SU-DHL-6 (cell line): ENCODE results near the gene MED14.
"Not testable (repeated sequence)": the region's sequence is repeated elsewhere in the genome, so short reads cannot be mapped to it uniquely, and the experiment has no call there.

Experiments
- H2AFZ ChIP-seq: fragments of 200-600 bp; sonication (generic); 2 replicates; pipeline ENCODE4 v1.6.1; 2014; ENCODE audit warnings: low read depth, mild to moderate bottlenecking, moderate library complexity, mixed read lengths, antibody characterized with exemption, low read length; ENCODE audit not compliant: severe bottlenecking
- H3F3A ChIP-seq: fragments of 200-600 bp; shearing (Covaris generic); 2 replicates; pipeline ENCODE4 v1.6.0; 2016; ENCODE audit warnings: antibody characterized with exemption, mild to moderate bottlenecking; ENCODE audit not compliant: insufficient read depth
- H3K27ac ChIP-seq: fragments of 200-600 bp; sonication (generic); 2 replicates; pipeline ENCODE4 v1.5.1; 2016; ENCODE audit warnings: low read depth, mild to moderate bottlenecking, low read length, moderate library complexity, mixed read lengths
- H3K27me3 ChIP-seq: fragments of 200-600 bp; sonication (generic), shearing (Covaris generic); 2 replicates; pipeline ENCODE4 v1.6.0; 2014; ENCODE audit warnings: mild to moderate bottlenecking, low read length
- H3K36me3 ChIP-seq: fragments of 200-600 bp; sonication (generic); 2 replicates; pipeline ENCODE4 v1.6.1; 2014; ENCODE audit warnings: mild to moderate bottlenecking, low read length, mixed read lengths
- H3K4me2 ChIP-seq: fragments of 300-600, 200-600 bp; shearing (Covaris generic), sonication (generic); 2 replicates; pipeline ENCODE4 v1.6.0; 2014; ENCODE audit warnings: low read length, low read depth, mild to moderate bottlenecking; ENCODE audit not compliant: poor library complexity, severe bottlenecking
- H3K4me3 ChIP-seq: fragments of 200-600 bp; sonication (generic); 2 replicates; pipeline ENCODE4 v1.5.1; 2014; ENCODE audit warnings: antibody characterized with exemption, low read length, mild to moderate bottlenecking, mixed read lengths; ENCODE audit not compliant: insufficient read depth, poor library complexity, severe bottlenecking
- H3K79me2 ChIP-seq: fragments of 200-600 bp; sonication (generic); 2 replicates; pipeline ENCODE4 v1.6.1; 2014; ENCODE audit warnings: mild to moderate bottlenecking, low read length, moderate library complexity; ENCODE audit not compliant: insufficient read depth
- H3K9ac ChIP-seq: fragments of 200-600 bp; sonication (generic); 2 replicates; pipeline ENCODE4 v1.7.0; 2014; ENCODE audit warnings: mild to moderate bottlenecking, low read length
- H3K9me2 ChIP-seq: fragments of 200-600 bp; sonication (generic); replicated peaks from 2 replicates; pipeline ENCODE4 v1.6.1; 2014; ENCODE audit warnings: low read length; ENCODE audit not compliant: insufficient read depth
- H3K9me3 ChIP-seq: fragments of 200-600 bp; sonication (generic); 2 replicates; pipeline ENCODE4 v1.6.1; 2014; ENCODE audit warnings: low read length, mixed read lengths; ENCODE audit not compliant: insufficient read depth
- H4K20me1 ChIP-seq: fragments of 200-600 bp; sonication (generic); 2 replicates; pipeline ENCODE4 v1.6.1; 2014; ENCODE audit warnings: low read depth, mild to moderate bottlenecking, antibody characterized with exemption, low read length, moderate library complexity, mixed read lengths
- CTCF ChIP-seq: fragments of 200-600 bp; sonication (generic); IDR thresholded peaks from one replicate; pipeline ENCODE4 v1.5.1; 2017; ENCODE audit warnings: antibody characterized with exemption, mild to moderate bottlenecking, low read length, moderate library complexity; ENCODE audit not compliant: insufficient read depth, poor library complexity, severe bottlenecking
- EZH2phosphoT487 ChIP-seq: fragments of 200-600 bp; sonication (generic), shearing (Covaris generic); conservative IDR thresholded peaks from 2 replicates; pipeline ENCODE4 v1.6.1; 2018; ENCODE audit warnings: mild to moderate bottlenecking, antibody characterized with exemption, low read length, moderate library complexity, mixed read lengths

The MED14 gene

DNA sequence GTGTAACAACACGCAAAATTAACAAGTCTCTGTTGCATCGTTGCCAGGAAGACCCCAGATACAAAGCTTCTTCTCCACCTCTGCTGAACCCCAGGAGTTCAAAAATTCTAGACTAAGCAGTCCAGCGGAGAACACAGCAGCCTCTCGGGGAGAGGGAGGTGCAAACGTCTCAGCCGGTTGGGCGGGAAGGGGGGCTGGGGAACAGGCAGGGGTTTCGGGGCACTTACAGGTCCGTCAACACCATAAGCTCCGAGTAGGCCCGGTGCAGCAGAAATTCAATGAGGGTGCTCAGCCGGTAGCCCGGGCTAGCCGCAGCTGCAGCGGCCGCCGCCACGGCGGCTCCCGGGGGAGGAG is 394 bp downstream of the MED14 start:
- no peak for TF ChIP-seq EZH2phosphoT487
- TF ChIP-seq CTCF: no peak
- peaks cover 8% of the 10 kb centered on the region; the same call in 1 of the 2 replicates for H3F3A ChIP-seq
- peak overlapping the region; percentile 77 for H2AFZ ChIP-seq
- no peaks in the 10 kb centered on the region for H4K20me1 ChIP-seq
- H3K4me3 ChIP-seq: peak overlapping the region; percentile 71
- H3K79me2 ChIP-seq: peaks cover 52% of the 10 kb centered on the region
- H3K27ac ChIP-seq: peak overlapping the region; percentile 85
- H3K9ac ChIP-seq: peak overlapping the region; percentile 80
- no peaks in the 10 kb centered on the region for H3K9me3 ChIP-seq
- peak overlapping the region; percentile 95 for H3K4me2 ChIP-seq
- H3K9me2 ChIP-seq: no peaks in the 10 kb centered on the region
- no peaks in the 10 kb centered on the region for H3K27me3 ChIP-seq
- H3K36me3 ChIP-seq: no peaks in the 10 kb centered on the region

DNA sequence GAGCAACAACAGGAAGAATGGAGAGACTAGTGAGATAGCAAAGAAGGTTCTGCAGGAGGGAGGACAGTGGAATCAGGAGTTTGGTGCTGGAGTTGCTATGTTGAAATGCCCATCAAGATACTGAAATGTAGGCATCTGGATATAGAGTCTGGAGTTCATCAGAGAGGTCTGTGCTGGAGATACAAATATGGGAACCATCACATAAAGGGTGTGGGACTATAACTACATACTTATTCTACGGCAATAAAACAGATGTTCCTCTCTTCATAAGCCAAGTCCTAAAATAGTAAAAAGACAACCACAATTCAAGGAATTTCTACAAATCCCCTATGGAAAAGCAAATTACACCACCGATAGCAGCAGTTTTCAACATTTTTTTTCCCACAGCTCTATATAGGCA is 1.6 kb downstream of the MED14 start:
- Histone ChIP-seq H3K4me2 (peak overlapping the region; percentile 95), H3K27ac (no peak overlapping the region), H3K9me2 (no peaks in the 10 kb centered on the region), H3K36me3 (no peaks in the 10 kb centered on the region), H4K20me1 (no peaks in the 10 kb centered on the region), H3K9me3 (no peaks in the 10 kb centered on the region), H3K4me3 (peak overlapping the region; percentile 71), H3K9ac (peak overlapping the region; percentile 80), H3K27me3 (no peaks in the 10 kb centered on the region), H2AFZ (no peak overlapping the region), H3K79me2 (peaks cover 65% of the 10 kb centered on the region), H3F3A (peaks cover 8% of the 10 kb centered on the region; the same call in 1 of the 2 replicates)
- no peak for TF ChIP-seq EZH2phosphoT487
- TF ChIP-seq CTCF: no peak

DNA sequence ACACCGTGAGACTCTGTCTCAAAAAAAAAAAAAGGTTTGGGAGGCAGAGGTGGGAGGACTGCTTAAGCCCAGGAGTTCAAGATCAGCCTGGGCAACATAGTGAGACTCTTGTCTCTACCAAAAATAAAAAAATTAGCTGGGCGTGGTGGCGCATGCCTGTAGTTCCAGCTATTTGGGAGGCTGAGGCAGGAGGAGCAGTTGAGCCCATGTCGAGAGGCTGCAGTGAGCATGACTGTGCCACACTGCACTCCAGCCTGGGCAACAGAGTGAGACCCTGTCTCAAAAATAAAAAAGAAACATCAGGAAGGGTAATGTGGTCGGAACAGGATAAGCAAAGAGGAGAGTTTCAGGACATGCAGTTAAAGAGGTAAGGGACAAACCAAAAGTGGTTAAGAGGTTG is 2.8 kb downstream of the MED14 start:
- H4K20me1 ChIP-seq, H2AFZ ChIP-seq, H3K27ac ChIP-seq, H3K9me2 ChIP-seq, H3K27me3 ChIP-seq, H3K4me3 ChIP-seq, H3F3A ChIP-seq, H3K9me3 ChIP-seq, H3K36me3 ChIP-seq, H3K9ac ChIP-seq: not testable (repeated sequence)
- Histone ChIP-seq H3K79me2 (peaks cover 70% of the 10 kb centered on the region), H3K4me2 (peak overlapping the region; percentile 95)

GRCh38 chrX:40729598-40730584 is 5.5 kb downstream of the MED14 start:
- Histone ChIP-seq H3K9ac (no peak overlapping the region), H3K79me2 (peaks cover 80% of the 10 kb centered on the region), H3K36me3 (peaks cover 5% of the 10 kb centered on the region; the same call in 1 of the 2 replicates), H3K27me3 (no peaks in the 10 kb centered on the region), H3K4me2 (peak overlapping the region; percentile 17), H3K9me3 (no peaks in the 10 kb centered on the region), H2AFZ (no peak overlapping the region), H3F3A (no peaks in the 10 kb centered on the region), H4K20me1 (no peaks in the 10 kb centered on the region), H3K27ac (no peak overlapping the region), H3K4me3 (no peak overlapping the region), H3K9me2 (no peaks in the 10 kb centered on the region)
- TF ChIP-seq CTCF (no peak), EZH2phosphoT487 (no peak)
